OCI-M1 (cell line): ENCODE measurements around the gene ATP6V1D.
"Not testable (repeated sequence)": the region's sequence is repeated elsewhere in the genome, so short reads cannot be mapped to it uniquely, and the experiment has no call there.

ENCODE experiments used
- DNase-seq: peaks from one replicate; lab custom pipeline; 2025; lab: John Stamatoyannopoulos, UW

Gene ATP6V1D

GRCh38 chr14:67359775-67360469, at the start of gene ATP6V1D, which contains the start of gene EIF2S1:
ATP6V1D (minus strand) TSS chr14:67359804; CDS start chr14:67359698, 106 bp downstream.
EIF2S1 (plus strand) TSS chr14:67360328; CDS start chr14:67364768, 4,440 bp downstream.
- peak; percentile 98 for DNase-seq

DNA sequence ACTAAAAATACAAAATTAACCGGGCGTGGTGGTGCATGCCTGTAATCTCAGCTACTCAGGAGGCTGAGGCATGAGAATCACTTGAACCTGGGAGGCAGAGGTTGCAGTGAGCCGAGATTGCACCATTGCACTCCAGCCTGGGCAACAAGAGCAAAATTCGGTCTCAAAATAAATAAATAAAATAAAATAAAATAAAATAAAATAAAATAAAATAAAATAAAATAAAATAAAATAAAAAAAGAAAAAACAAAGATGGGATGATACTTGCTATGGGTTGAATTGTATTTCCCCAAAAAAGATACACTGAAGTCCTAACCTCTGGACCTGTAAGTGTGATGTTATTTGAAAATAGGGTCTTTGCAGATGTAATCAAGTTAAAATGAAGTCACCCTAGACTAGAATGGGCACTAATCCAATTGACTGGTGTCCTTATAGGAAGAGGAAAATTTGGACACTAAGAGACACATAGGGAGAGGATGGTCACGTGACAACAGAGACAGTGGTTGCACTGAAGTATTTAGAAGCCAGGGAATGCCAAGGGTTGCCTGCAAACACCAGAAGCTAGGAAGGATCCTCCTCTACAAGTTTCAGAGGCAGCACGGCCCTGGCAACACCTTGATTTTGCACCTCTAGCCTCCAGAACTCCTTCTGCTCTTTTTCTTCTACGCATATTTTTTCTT, 48.7 kb upstream of the ATP6V1D start:
- not testable (repeated sequence) for DNase-seq

GRCh38 chr14:67405771-67406170, 46.2 kb upstream of the ATP6V1D start:
- no peak for DNase-seq

DNA sequence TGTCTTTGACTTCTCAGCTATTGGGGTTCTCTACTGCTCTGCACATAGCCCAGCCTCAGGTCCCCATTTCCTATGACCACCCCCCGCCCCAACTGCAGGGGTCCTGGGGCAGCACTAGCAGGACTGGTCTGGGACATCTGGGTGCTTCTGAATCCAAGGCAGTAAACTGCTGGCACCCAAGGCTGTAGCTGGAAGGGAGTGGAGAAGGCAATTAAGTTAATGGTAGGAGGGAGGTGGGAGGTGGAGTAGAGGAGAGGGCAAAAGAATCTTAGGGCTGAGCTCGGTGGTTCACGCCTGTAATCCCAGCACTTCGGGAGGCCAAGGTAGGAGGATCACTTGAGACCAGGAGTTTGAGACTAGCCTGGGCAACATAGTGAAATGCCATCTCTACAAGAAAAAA, 40.8 kb upstream of the ATP6V1D start:
- DNase-seq: no peak

- DNase-seq: no peak
Observed at GRCh38 chr14:67397536-67397935, 37.9 kb upstream of the ATP6V1D start.

GRCh38 chr14:67396381-67396970, 36.9 kb upstream of the ATP6V1D start:
- DNase-seq: no peak

GRCh38 chr14:67395876-67396189, 36.2 kb upstream of the ATP6V1D start:
- DNase-seq: no peak

- DNase-seq: no peak
Observed at GRCh38 chr14:67395086-67395875, 35.7 kb upstream of the ATP6V1D start.

DNA sequence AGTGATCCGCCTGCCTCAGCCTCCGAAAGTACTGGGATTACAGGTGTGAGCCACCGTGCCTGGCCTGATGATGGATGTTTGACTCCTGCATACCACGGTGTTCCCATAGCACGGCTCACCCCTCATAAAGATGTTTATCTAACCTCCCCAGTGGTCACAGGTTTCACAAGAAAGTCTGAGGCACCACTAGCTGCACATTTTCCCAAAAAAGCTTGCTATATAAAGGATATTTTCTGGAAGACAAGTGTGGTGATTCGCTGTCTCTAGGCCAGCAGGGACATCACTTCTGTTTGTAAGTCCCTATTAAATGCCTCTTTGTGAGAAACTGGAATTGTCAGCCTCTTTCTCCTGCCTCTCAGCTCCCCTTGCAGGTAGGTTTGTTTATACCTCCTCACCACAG, 34.1 kb upstream of the ATP6V1D start:
- no peak for DNase-seq

- no peak for DNase-seq
Observed at GRCh38 chr14:67392800-67393199, 33.2 kb upstream of the ATP6V1D start.

DNA sequence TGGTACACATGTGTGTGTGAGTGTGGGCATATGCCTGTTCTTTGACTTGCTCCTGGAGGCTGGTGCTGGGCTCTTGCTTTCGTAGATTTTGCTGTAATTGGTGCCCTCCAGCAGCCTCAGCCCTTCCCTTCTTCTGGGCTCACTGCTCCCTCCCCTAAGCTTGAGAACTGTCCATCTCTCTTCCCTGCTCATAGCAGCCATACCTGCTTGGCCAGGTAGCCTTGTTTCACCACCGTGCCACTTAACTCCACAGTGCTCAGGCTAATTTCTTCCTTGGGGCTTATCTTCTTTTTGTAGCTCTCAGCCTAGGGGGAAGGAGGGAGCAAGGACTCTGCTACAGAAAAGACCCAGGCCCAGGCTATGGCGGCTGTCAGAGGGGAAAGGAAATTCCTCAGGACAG, 32.5 kb upstream of the ATP6V1D start:
- no peak for DNase-seq

DNA sequence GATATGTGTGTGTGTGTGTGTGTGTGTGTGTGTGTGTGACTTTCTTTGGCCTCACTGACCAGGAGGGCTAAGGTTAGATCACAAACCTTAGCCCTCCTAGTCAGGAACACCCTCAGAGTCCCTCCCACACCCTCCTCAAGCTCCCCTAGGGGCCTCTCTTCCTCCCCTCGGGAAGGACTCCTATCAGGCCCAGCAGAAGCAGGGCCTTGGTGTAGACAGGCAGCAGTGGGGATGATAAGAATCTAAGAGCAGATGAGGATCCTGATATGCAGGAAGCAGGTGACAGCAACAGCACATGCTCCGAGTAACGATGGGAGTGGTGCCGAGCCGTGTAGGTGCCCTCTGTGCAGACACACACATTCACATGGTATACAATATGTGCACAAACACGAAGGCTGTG, 31.7 kb upstream of the ATP6V1D start:
- peak; percentile 2 for DNase-seq

- no peak for DNase-seq
Observed at GRCh38 chr14:67389811-67390534, 30.4 kb upstream of the ATP6V1D start.

DNA sequence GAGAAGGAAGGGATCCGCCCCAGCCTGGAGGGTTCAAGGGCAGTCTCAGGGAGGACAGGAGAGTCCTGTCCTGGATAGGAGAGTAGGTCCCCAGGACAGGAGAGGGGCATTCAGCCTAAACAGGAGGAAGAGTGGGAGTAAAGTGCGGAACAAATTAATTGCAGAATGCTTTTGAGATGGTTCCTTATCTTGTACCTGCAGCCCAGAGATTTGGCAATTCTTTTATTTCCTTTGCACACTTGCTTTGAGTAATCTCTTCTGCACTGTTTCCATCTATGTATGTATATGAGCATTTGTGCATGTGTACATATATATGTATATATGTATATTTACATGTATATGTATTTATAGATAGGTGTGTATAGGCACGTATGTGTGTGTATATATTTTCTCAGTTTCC, 29.7 kb upstream of the ATP6V1D start:
- peak; percentile 1 for DNase-seq

- no peak for DNase-seq
Observed at GRCh38 chr14:67387195-67387594, 27.6 kb upstream of the ATP6V1D start.

DNA sequence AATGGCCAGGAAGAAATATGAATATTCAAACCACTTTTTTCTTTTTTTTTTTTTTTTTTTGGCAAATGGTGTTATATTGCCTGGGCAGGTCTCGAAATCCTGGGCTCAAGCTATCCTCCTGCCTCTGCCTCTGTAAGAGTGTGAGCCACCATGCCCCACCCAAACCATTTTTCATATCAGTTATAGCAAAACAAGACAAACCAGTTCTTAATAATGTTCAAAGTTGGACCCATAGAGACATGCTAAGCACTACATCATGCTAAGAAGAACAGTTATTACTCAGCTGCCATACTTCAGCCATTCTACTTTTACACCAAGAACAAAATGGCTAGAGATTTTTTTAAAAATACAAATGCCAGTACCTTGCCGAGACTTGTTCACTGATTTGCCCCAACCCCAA, 26.0 kb upstream of the ATP6V1D start:
- no peak for DNase-seq

GRCh38 chr14:67385120-67385519, 25.5 kb upstream of the ATP6V1D start:
- no peak for DNase-seq

GRCh38 chr14:67377916-67378315, 18.3 kb upstream of the ATP6V1D start:
- peak; percentile 1 for DNase-seq

- DNase-seq: peak; percentile 1
Observed at GRCh38 chr14:67373347-67373746, 13.7 kb upstream of the ATP6V1D start.

- DNase-seq: no peak
Observed at GRCh38 chr14:67372833-67373232, 13.2 kb upstream of the ATP6V1D start.

DNA sequence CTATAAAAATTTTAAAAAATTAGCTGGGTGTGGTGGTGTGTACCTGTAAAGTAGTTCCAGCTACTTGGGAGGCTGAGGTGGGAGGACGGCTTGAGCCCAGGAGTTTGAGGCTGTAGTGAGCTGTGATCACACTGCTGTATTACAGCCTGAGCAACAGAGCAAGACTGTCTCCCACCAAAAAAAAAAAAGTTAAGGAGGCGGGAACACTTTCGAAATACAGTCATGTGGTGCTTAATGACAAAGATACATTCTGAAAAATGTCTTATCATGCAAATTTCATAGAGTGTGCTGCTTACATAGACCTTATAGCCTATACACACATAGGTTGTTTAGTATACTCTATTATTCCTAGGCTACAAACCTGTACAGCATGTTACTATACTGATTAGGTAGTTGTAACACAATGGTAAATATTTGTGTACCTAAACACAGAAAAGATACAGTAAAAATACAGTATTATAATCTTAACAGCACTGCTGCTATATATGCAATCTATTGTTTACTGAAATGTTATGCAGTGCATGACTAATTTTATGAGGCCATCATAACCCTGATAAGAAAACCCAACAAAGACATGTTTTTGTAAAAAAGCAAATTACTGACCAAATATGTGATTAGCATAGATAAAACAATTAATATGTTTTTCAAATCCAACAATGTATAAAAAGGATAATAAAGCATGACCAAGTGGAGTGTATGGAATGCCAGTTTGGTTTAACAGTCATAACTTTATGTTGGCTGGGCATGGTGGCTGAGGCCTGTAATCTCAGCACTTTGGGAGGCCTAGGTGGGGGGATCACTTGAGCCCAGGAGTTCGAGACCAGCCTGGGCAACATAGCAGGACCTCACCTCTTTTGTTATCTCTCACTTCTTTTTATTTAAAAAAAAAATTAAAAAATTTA, 11.9 kb upstream of the ATP6V1D start:
- DNase-seq: no peak
